Measurements from ENCODE around the gene SERPINA3. TPM values are rescaled to one million over a fixed set of nuclear protein-coding genes. Genes with fewer than 3 reads are reported as not detected.

Gene SERPINA3
- total RNA-seq, 1 experiment from 2014 or later, result 2.3 TPM

GRCh38 chr14:94621358-94622134, 9.4 kb downstream of the SERPINA3 start:
- intact Hi-C loops (cut with micrococcal nuclease; ENCODE audit: unreplicated experiment), result no loop called here
- H3K4me1 ChIP-seq, result no peaks in the 10 kb centered on the region
- no peaks in the 10 kb centered on the region for H3K4me1 Mint-ChIP-seq (ENCODE audit: low read depth, unreplicated experiment)
- H3K27me3 Mint-ChIP-seq (ENCODE audit: insufficient read depth, unreplicated experiment), result no peaks in the 10 kb centered on the region
- no peak for DNase-seq
- TF ChIP-seq CTCF (IDR thresholded peaks at IDR 0.05; ENCODE audit: insufficient read depth in 1 of 2, low read depth in 1 of 2, low read length in 1 of 2, severe bottlenecking in 1 of 2, unreplicated experiment in 1 of 2), result no peak
- H3K9me3 Mint-ChIP-seq (ENCODE audit: unreplicated experiment), result peaks cover 41% of the 10 kb centered on the region
- peaks cover 7% of the 10 kb centered on the region for H3K9me3 ChIP-seq
- H3K27me3 ChIP-seq (replicated peaks; ENCODE audit: control insufficient read depth, insufficient read depth, low read length), result no peaks in the 10 kb centered on the region; the same call in 1 of the 2 replicates
- no peak overlapping the region for H3K27ac Mint-ChIP-seq (ENCODE audit: unreplicated experiment)
- CTCF ChIA-PET, result no interaction called here
- no peaks in the 10 kb centered on the region for H3K36me3 ChIP-seq (ENCODE audit: control insufficient read depth, insufficient read depth, low read length)
- no TSS peak for BruUV-seq (replicated peaks)
- POLR2A ChIA-PET, result no interaction called here
- no peak overlapping the region for H3K4me3 ChIP-seq (ENCODE audit: low read depth, low read length)
- no peak overlapping the region for H3K4me3 Mint-ChIP-seq (ENCODE audit: unreplicated experiment)
- H3K36me3 Mint-ChIP-seq (ENCODE audit: insufficient read depth, unreplicated experiment), result no peaks in the 10 kb centered on the region

- no peaks in the 10 kb centered on the region for H3K36me3 ChIP-seq (ENCODE audit: control insufficient read depth, insufficient read depth, low read length)
- BruUV-seq (replicated peaks), result no TSS peak
- H3K4me1 Mint-ChIP-seq (ENCODE audit: low read depth, unreplicated experiment), result no peaks in the 10 kb centered on the region
- intact Hi-C loops (cut with micrococcal nuclease; ENCODE audit: unreplicated experiment), result no loop called here
- DNase-seq, result no peak
- no peak overlapping the region for H3K4me3 ChIP-seq (ENCODE audit: low read depth, low read length)
- no peak overlapping the region for H3K4me3 Mint-ChIP-seq (ENCODE audit: unreplicated experiment)
- H3K27ac Mint-ChIP-seq (ENCODE audit: unreplicated experiment), result no peak overlapping the region
- H3K36me3 Mint-ChIP-seq (ENCODE audit: insufficient read depth, unreplicated experiment), result no peaks in the 10 kb centered on the region
- CTCF ChIA-PET, result no interaction called here
- peaks cover 7% of the 10 kb centered on the region for H3K9me3 ChIP-seq
- TF ChIP-seq CTCF (IDR thresholded peaks at IDR 0.05; ENCODE audit: insufficient read depth in 1 of 2, low read depth in 1 of 2, low read length in 1 of 2, severe bottlenecking in 1 of 2, unreplicated experiment in 1 of 2), result no peak
- no peaks in the 10 kb centered on the region for H3K27me3 Mint-ChIP-seq (ENCODE audit: insufficient read depth, unreplicated experiment)
- POLR2A ChIA-PET, result no interaction called here
- no peaks in the 10 kb centered on the region; the same call in 1 of the 2 replicates for H3K27me3 ChIP-seq (replicated peaks; ENCODE audit: control insufficient read depth, insufficient read depth, low read length)
- no peaks in the 10 kb centered on the region for H3K4me1 ChIP-seq
- peaks cover 28% of the 10 kb centered on the region for H3K9me3 Mint-ChIP-seq (ENCODE audit: unreplicated experiment)
Observed at GRCh38 chr14:94622653-94623421, 10.6 kb downstream of the SERPINA3 start.

- DNase-seq, result no peak
- Histone ChIP-seq H3K4me1 (no peaks in the 10 kb centered on the region), H3K36me3 (ENCODE audit: control insufficient read depth, insufficient read depth, low read length) (no peaks in the 10 kb centered on the region), H3K9me3 (peaks cover 6% of the 10 kb centered on the region), H3K4me3 (ENCODE audit: low read depth, low read length) (no peak overlapping the region), H3K27me3 (replicated peaks; ENCODE audit: control insufficient read depth, insufficient read depth, low read length) (no peaks in the 10 kb centered on the region; the same call in 1 of the 2 replicates)
- intact Hi-C loops (cut with micrococcal nuclease; ENCODE audit: unreplicated experiment), result no loop called here
- ChIA-PET POLR2A (no interaction called here), CTCF (interaction anchor here (0.5 kb wide), 1 partner anchor 20 kb away, joined by 3 read pairs; no protein-coding TSS in a partner anchor)
- H3K9me3 Mint-ChIP-seq (ENCODE audit: unreplicated experiment), result peaks cover 23% of the 10 kb centered on the region
- no peak overlapping the region for H3K27ac Mint-ChIP-seq (ENCODE audit: unreplicated experiment)
- no TSS peak for BruUV-seq (replicated peaks)
- H3K27me3 Mint-ChIP-seq (ENCODE audit: insufficient read depth, unreplicated experiment), result no peaks in the 10 kb centered on the region
- TF ChIP-seq CTCF (IDR thresholded peaks at IDR 0.05; ENCODE audit: insufficient read depth in 1 of 2, low read depth in 1 of 2, low read length in 1 of 2, severe bottlenecking in 1 of 2, unreplicated experiment in 1 of 2), result no peak
- H3K4me1 Mint-ChIP-seq (ENCODE audit: low read depth, unreplicated experiment), result no peaks in the 10 kb centered on the region
- H3K4me3 Mint-ChIP-seq (ENCODE audit: unreplicated experiment), result no peak overlapping the region
- no peaks in the 10 kb centered on the region for H3K36me3 Mint-ChIP-seq (ENCODE audit: insufficient read depth, unreplicated experiment)
Observed at GRCh38 chr14:94623422-94623809, 11.2 kb downstream of the SERPINA3 start.

Data from Caco-2 (cell line).